NCI-H1417 treated with DMSO at 0.1 percent for 48 hours (cell line): ENCODE data around the gene CDT1.
"Not testable (repeated sequence)": the region's sequence is repeated elsewhere in the genome, so short reads cannot be mapped to it uniquely, and the experiment has no call there.

ENCODE experiments used
- DNase-seq: peaks from one replicate; lab custom pipeline; 2025; lab: John Stamatoyannopoulos, UW

The CDT1 gene

GRCh38 chr16:88782454-88783390 lies 20.9 kb upstream of the CDT1 start:
- no peak for DNase-seq

DNA sequence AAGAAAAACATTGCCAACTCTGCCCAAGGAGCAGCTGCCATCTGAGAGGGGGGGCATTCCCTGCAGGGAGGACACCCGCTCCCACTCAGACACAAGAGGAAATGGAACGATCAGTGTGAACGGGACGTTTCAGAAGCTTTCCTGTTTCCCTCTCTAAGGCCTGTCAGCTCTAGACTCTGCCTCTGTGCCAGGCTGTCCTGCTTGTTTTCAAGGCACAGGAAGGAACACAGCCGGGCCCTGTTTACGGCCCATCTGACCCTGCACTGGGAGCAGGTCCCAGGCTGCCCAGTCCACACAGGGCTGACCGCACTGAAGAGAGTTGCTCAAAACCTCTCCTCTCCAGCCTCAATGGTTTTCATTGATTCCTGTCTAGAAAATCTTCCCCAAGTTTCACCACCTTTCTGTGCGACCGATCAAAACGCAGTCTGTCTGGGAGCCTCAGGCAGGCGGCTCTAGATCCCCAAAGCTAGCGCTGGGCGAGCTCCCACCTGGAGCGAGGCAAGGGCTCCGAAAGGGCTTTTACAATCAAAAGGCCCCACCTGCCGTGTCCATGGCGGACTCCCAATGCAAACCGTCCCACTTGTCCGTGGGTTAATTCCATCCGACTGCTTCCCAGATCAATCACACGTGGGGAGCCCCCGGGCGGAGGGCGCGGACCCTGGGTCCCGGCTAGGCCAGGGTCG lies 20.1 kb upstream of the CDT1 start:
- no peak for DNase-seq

- DNase-seq = no peak
These were observed 19.3 kb upstream of the CDT1 start for GRCh38 chr16:88784074-88784855.

GRCh38 chr16:88784856-88785105 lies 18.8 kb upstream of the CDT1 start:
- no peak for DNase-seq

DNA sequence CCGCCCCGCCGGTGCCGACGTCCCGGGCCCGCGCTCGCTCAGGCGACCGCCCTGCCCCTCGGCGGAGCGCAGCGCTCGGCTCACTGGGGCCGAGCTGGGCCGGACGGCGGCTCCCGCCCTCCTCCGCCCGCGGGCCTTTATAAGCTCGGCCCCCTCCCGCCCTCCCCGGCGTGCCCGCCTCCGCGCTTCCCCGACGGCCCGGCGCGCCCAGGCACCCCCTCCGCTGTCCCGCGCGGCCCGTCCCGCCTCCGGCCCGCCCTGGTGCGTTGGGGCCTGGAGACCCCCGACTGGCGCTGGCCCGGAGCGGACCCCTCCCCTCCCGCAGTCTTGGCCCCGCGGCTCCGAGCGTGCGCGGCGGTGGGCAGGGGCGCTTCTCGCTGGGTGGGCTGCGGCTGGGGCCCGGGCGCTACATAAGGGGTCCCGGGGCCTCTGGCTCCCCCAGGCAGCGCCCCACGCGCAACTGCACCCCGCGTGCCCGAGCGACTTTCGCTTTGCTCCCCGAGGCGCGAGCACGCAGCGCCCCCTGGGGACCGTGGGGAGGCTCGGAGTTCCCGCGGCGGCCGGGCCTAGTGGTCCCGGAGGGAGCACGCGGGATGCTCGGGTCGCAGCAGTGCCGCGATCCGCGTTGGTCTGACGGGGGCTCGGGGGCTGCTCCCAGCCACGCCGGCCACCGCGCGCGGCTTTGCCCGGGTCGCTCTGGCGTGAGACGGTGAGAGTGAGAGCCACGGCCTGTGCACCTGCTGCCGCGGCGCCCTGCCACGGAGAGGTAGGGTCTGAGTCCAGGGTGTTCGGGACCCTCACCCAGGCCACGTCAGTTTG lies 18.3 kb upstream of the CDT1 start, which contains the start of gene PIEZO1:
Gene PIEZO1, minus strand, starts transcription at position 115 of the 819 bp plus-strand sequence. CDS start 256 bp downstream, outside the sequence.
- DNase-seq = no peak

- no peak for DNase-seq
These were observed 15.8 kb upstream of the CDT1 start for GRCh38 chr16:88787579-88788314.

GRCh38 chr16:88788749-88789148 lies 14.8 kb upstream of the CDT1 start:
- DNase-seq = not testable (repeated sequence)

DNA sequence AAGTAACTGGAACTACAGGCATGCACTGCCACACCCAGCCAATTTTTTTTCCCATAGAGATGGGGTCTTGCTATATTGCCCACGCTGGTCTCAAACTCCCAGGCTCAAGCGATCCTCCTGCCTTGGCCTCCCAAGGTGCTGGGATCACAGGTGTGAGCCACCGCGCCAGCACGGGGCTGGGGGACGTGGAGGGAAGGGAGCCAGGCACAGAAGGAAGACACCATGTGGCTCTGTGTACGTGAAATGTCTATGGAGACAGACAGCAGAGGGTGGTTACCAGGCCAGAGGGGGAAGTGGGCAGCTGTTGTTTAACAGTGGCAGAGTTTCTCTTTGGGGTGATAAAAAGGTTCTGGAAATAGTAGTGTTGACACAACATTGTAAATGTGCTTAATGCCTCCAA lies 14.0 kb upstream of the CDT1 start:
- no peak for DNase-seq

GRCh38 chr16:88790312-88791211 lies 13.0 kb upstream of the CDT1 start:
- no peak for DNase-seq

DNA sequence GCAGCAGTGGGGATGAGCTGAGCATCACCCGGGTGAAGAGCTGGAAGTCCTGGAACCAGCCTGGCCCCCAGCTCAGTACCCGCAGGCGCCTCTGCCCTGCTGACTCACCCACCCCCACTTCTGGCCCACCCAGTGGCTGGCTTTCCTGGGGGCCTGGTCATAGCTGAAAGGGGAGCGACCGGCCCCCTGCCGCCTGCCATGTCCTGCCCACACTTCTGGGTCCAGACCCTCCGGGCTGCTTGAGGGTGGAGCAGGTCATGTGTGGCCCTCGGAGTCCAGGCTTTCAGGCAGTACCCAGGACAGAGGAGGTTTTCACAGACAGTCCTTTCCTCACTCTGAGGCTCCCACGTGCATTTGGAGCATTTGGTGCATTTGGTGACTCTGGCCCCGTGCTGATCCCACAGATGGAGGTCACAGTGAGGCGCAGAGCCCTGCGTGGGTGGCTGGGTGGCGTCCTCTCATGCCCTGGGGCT lies 11.5 kb upstream of the CDT1 start:
- no peak for DNase-seq

DNA sequence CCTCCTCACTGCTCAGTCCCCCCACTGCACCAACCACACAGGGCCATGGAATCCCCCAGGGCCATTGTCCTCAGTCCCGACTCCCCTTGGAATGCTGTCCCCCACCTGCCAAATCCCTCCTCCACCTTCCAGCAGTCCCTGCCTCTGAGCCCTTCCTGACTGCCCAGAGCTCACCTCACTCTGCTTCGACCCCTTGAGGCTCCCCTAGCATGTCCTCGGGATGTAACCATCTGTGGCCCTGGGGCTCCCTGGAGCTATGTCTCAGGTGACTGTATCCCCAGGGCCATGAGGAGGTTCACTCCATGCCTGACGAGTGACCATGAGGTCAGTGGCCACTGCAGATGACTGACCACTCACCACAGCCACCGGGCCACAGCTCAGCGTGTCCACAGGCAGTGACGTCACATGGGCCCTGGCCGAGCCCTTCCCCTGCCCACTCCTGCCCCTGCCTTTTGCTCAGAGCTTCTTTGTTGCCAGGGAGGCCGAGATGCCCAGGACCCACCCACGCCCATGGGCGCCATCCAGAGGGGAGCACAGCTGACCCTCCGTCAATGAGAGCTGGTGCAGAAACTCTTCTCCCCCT lies 10.8 kb upstream of the CDT1 start:
- no peak for DNase-seq

GRCh38 chr16:88793251-88793954 lies 10.2 kb upstream of the CDT1 start:
- no peak for DNase-seq

DNA sequence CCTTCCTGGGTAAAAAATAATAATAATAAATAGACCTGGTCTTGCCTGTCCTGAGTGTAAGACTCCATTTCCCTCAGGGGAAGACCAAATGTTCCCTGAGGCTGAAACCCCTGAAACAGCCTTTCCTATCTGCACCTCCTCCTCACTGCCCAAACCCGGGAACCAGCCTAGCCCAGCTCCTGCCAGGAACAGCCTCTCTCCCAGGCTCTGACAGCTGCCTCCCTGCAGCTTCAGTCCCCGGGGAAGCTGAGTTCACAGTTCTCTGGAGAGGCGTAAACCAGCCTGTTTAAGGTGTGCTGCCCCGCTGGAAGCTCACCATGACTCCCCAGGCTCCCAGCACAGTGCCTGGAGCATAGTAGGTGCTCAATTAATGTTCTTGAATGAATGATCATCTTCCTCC lies 7.3 kb upstream of the CDT1 start:
- DNase-seq = no peak

DNA sequence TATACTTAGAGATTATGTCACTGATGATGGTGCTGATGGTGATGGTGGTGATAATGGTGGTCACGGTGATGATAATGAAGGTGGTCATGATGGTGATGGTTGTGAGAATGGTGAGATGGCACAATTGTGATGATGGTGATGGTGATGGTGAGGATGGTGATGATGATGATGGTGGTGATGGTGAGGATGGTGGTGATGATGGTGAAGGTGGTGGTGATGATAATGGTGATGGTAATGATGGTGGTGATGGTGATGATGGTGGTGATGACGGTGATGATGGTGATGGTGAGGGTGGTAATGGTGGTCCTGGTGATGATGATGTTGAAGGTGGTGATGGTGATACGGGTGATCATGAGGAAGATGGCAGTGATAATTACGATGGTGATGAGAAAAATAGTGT lies 5.5 kb upstream of the CDT1 start:
- no peak for DNase-seq

DNA sequence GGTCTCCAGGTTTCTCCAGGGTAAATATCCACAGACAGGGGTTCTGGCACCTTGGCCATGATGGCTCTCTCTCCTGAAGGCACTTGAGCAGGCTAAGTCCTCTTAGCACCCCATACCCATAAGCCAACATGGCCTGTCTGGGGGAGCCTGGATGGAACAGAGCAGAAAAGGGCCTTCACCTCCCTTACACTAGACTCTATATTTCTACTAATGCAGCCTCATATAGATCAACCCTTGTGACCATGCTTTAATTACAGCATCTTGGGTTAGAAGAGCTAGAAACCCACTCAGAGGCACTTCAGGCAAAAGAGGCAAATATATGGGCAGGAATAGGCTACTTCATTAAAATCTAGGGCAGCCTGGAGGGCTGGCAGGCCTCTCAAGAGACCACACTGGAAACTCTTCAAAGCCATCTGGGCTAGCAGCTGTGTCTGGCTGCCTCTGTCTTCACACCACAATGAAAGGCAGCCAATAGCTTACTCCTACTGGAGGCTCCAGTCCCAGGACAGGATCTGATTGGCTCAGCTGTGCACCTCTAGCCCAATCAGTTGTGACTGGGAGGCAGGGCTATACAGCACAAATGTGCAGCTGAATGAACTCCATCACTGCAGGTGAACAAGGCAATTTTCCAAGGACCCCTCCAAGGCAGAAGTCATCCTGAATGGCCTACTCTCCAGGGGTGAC lies 4.7 kb upstream of the CDT1 start:
- no peak for DNase-seq

DNA sequence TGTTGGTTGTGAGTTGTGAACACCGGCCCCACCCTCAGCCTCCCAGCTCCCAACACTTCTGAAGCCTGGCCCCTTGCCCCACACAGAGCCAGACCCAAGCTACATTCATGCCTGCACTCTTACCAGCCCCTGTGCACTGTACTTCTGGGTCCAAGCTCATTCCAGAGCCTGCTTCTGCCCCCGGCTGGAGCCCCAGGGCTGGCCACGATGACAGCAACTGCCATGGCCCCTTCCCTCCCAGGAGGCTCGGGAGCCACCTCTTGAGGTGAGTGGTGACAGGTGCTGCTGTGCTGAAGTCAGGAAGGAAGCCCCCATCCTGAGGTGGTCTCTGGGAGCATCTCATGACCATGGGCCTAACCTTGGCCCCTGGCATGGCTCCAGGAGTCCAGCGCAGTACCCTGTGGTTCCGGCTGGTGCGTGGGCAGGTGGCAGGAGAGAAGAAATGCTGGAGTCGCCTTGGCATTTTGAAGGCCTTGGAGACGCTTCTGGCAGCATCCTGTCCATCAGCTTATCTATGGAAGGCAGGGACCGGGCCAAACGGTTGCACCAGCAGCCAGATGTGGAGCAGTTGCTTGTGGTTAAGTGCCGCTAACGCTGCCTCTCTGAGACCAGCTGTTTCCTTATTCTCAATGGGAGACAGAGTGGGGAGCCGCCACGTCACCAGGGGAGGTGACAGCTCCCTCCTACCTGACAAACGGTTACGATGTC lies 3.9 kb upstream of the CDT1 start:
- DNase-seq = no peak

- DNase-seq = no peak
These were observed 3.4 kb upstream of the CDT1 start for GRCh38 chr16:88800277-88800592.

DNA sequence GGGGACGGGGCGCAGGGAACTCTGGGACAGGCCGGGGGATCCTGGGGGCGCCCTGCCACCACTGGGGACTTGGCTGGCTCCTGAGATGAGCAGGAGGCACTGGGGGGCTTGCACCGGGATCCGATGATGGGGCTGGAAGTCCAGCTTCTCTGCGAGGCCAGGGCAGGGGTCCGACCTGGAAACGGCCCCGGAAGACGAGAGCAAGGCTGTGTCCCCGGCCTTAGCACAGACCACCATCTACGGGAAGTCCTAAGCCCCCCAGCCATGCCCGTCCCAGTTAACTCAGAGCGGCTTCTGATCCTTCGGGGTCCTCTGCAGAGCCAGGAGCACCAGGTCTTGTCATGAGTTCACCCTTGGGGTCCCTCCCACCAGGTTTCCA lies 573 bp downstream of the CDT1 start:
- no peak for DNase-seq
